ENCODE measurements around the gene PCSK5. TPM values are rescaled to one million over a fixed set of nuclear protein-coding genes. Genes with fewer than 3 reads are reported as not detected.

PCSK5 gene
- total RNA-seq, 2 experiments from 2014 or later = 3.0 to 3.1 TPM

DNA sequence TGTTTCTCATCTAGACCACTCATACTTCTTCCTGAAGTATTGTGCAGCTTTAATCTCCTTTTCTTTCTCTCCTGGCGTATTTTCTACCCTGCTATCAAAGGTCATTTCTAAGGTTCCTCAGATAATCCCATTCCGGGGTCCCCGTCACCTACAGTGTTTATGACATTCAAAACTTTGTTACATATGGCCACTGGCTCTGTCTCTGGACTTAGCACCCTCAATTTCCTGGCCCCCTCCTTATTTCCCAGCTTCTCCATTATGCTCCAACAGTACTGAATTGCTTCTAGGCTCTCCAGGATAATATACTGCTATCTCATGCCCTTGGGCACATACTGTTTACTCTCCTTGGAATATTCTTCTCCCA lies 472.5 kb downstream of the PCSK5 start:
- CTCF ChIA-PET = no interaction called here
- DNase-seq (no peak), ATAC-seq (no peak)
- Mint-ChIP-seq H3K36me3 (ENCODE audit: low read depth) (no peaks in the 10 kb centered on the region), H3K4me3 (no peak overlapping the region), H3K4me1 (no peaks in the 10 kb centered on the region), H3K27me3 (no peaks in the 10 kb centered on the region), H3K9me3 (ENCODE audit: low read depth) (no peaks in the 10 kb centered on the region), H3K27ac (no peak overlapping the region)
- intact Hi-C loops (cut with DNase I, micrococcal nuclease) = no loop called here
- POLR2A ChIA-PET = no interaction called here

GRCh38 chr9:76365028-76365427 lies 474.6 kb downstream of the PCSK5 start:
- no peaks in the 10 kb centered on the region for H3K36me3 Mint-ChIP-seq (ENCODE audit: low read depth)
- H3K27ac Mint-ChIP-seq = no peak overlapping the region
- ChIA-PET POLR2A (no interaction called here), CTCF (no interaction called here)
- no peak for ATAC-seq
- H3K9me3 Mint-ChIP-seq (ENCODE audit: low read depth) = no peaks in the 10 kb centered on the region
- intact Hi-C loops (cut with DNase I, micrococcal nuclease) = no loop called here
- H3K27me3 Mint-ChIP-seq = no peaks in the 10 kb centered on the region
- no peak overlapping the region for H3K4me3 Mint-ChIP-seq
- no peak for DNase-seq
- no peaks in the 10 kb centered on the region for H3K4me1 Mint-ChIP-seq

DNA sequence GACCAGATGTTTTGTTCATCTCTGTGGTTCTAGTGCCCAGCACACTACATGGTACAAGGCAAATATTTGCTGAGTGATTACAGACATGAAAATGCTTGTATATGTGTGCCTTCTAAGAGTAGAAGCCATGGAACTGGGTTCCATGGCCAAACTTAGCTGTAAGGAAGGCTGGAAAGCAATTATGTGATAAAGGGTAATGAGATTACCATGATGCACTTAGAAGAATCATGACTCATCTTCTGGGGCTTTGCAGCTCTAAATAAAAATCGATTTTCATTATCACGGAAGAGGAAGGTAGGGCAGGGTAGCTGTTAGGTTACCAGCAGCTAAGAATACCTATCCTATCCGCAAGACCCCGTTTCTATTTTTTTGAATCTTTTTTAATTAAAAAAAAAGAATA lies 475.8 kb downstream of the PCSK5 start:
- POLR2A ChIA-PET = no interaction called here
- intact Hi-C loops (cut with DNase I, micrococcal nuclease) = no loop called here
- ATAC-seq = no peak
- Mint-ChIP-seq H3K27me3 (no peaks in the 10 kb centered on the region), H3K9me3 (ENCODE audit: low read depth) (no peaks in the 10 kb centered on the region), H3K4me3 (no peak overlapping the region), H3K27ac (no peak overlapping the region), H3K36me3 (ENCODE audit: low read depth) (no peaks in the 10 kb centered on the region), H3K4me1 (no peaks in the 10 kb centered on the region)
- CTCF ChIA-PET = interaction anchor here (0.7 kb wide), 1 partner anchor 53 kb away, joined by 4 read pairs; no protein-coding TSS in a partner anchor
- no peak for DNase-seq

- ATAC-seq = no peak
- POLR2A ChIA-PET = no interaction called here
- H3K4me3 Mint-ChIP-seq = no peak overlapping the region
- H3K27ac Mint-ChIP-seq = no peak overlapping the region
- no peaks in the 10 kb centered on the region for H3K27me3 Mint-ChIP-seq
- CTCF ChIA-PET = interaction anchor here (0.8 to 0.9 kb wide), 2 partner anchors 23 to 25 kb away, joined by 3 read pairs; partner anchors contain the start of gene RFK
- no peaks in the 10 kb centered on the region for H3K36me3 Mint-ChIP-seq (ENCODE audit: low read depth)
- H3K4me1 Mint-ChIP-seq = no peaks in the 10 kb centered on the region
- no peak for DNase-seq
- intact Hi-C loops (cut with DNase I, micrococcal nuclease) = no loop called here
- no peaks in the 10 kb centered on the region for H3K9me3 Mint-ChIP-seq (ENCODE audit: low read depth)
Measured at GRCh38 chr9:76369583-76369982, 479.1 kb downstream of the PCSK5 start.

DNA sequence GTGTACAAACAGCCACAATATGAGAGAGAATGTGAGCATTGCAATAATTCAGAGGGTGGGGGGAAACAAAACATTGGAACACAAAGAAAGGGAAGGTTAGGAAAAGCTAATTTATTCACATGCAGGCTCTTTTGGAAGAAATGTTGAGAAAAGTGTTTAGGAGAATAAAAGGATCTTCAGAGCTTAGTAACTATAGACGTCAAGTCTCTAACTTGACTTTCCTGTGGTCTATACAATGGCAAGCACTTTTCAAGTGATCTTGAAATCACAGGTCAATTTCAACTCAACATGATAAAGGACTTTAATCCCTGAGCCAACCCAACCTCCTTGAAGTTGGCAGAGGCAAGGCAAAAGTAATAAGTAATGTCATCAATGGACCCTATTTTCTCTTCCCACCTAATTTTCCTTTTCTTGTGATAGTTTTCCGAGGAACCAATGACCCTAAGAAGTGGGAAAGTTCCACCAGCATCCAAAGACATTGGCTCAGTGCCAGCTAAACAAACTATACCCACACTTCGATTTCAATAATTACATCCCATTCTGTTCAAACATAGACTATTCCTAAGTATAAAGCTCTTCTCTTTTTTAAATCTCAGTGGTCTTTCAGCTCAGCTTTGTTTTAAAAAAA lies 480.0 kb downstream of the PCSK5 start:
- ATAC-seq = no peak
- ChIA-PET POLR2A (no interaction called here), CTCF (interaction anchor here (0.7 to 0.8 kb wide), 2 partner anchors 18 to 24 kb away, joined by 3 read pairs; partner anchors contain the start of gene RFK)
- H3K4me3 Mint-ChIP-seq = no peak overlapping the region
- no peaks in the 10 kb centered on the region for H3K4me1 Mint-ChIP-seq
- H3K27ac Mint-ChIP-seq = no peak overlapping the region
- intact Hi-C loops (cut with DNase I, micrococcal nuclease) = no loop called here
- DNase-seq = no peak
- H3K9me3 Mint-ChIP-seq (ENCODE audit: low read depth) = no peaks in the 10 kb centered on the region
- no peaks in the 10 kb centered on the region for H3K36me3 Mint-ChIP-seq (ENCODE audit: low read depth)
- H3K27me3 Mint-ChIP-seq = no peaks in the 10 kb centered on the region

DNA sequence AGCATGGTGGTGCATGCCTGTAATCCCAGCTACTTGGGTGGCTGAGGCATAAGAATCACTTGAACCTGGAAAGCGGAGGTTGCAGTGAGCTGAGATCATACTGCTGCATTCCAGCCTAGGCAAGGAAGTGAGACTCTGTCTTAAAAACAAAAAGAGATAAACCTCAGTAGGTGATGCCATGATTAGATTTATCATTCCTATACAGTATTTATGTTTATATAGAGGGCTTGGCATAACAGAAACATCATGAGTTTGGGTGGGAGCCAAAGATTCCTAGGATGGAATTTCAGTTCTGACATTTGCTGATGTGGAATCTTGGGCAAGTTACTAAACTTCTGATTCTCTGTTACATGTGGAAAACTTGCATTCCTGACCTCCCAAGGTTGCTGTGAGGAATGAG lies 481.4 kb downstream of the PCSK5 start:
- ChIA-PET POLR2A (no interaction called here), CTCF (no interaction called here)
- Mint-ChIP-seq H3K27ac (no peak overlapping the region), H3K36me3 (ENCODE audit: low read depth) (no peaks in the 10 kb centered on the region), H3K27me3 (no peaks in the 10 kb centered on the region), H3K4me3 (no peak overlapping the region), H3K9me3 (ENCODE audit: low read depth) (no peaks in the 10 kb centered on the region), H3K4me1 (no peaks in the 10 kb centered on the region)
- intact Hi-C loops (cut with DNase I, micrococcal nuclease) = no loop called here
- DNase-seq = no peak
- no peak for ATAC-seq

DNA sequence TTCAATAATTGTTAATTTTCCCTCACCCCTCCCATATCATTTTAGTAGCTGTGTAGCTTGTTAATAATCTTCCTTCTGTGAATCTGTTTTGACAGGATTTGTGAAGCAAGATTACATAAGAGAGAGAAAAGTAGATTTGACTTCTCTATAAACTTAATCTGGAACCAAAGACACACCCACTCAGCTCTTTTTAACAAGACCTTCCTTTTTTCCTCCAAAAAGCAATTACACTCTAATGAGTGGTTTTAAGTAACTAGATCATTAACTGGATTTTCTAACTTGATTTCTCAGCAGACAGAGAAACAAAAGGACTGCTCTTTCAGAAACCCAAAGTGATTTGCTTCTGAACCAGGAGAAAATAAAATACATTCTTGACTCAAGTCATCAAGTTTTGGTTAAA lies 481.9 kb downstream of the PCSK5 start:
- Mint-ChIP-seq H3K4me1 (no peaks in the 10 kb centered on the region), H3K4me3 (no peak overlapping the region), H3K27ac (no peak overlapping the region), H3K36me3 (ENCODE audit: low read depth) (no peaks in the 10 kb centered on the region), H3K9me3 (ENCODE audit: low read depth) (no peaks in the 10 kb centered on the region), H3K27me3 (no peaks in the 10 kb centered on the region)
- ATAC-seq (no peak), DNase-seq (no peak)
- POLR2A ChIA-PET = no interaction called here
- CTCF ChIA-PET = no interaction called here
- intact Hi-C loops (cut with DNase I, micrococcal nuclease) = no loop called here

DNA sequence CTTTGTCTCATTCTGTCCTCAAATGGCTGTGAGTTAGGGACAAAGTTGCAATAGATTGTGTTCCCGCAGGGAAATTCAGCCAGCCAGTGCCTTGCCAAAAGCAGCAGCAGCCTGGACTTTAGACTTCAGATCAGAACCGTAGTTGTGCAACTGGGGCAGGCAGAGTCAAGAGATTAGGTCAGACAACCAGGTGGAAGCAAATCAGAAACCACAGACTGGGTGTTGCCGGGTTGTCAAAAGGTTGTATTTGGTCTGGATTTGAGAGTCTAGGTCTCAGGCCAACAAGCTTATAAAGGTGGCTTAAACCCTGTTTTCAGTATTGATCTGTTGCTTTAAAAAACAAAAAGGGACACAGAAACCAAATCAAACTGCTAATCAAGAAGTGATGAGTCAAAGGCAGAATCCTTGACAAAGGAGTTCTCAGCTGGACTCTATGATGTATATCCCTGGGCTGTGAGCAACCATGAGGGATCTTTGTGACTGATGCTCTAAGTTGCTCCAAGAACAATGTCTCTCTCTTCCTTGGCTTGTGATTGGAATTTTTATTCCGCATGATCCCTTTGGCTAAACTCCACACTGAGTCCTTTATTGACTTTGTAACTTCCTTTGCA lies 482.8 kb downstream of the PCSK5 start:
- ChIA-PET POLR2A (no interaction called here), CTCF (interaction anchor here (0.5 kb wide), 1 partner anchor 785 kb away, joined by 4 read pairs; no protein-coding TSS in a partner anchor)
- no peak overlapping the region for H3K27ac Mint-ChIP-seq
- DNase-seq (no peak), ATAC-seq (no peak)
- H3K27me3 Mint-ChIP-seq = no peaks in the 10 kb centered on the region
- H3K4me3 Mint-ChIP-seq = no peak overlapping the region
- H3K9me3 Mint-ChIP-seq (ENCODE audit: low read depth) = no peaks in the 10 kb centered on the region
- intact Hi-C loops (cut with DNase I, micrococcal nuclease) = no loop called here
- no peaks in the 10 kb centered on the region for H3K36me3 Mint-ChIP-seq (ENCODE audit: low read depth)
- no peaks in the 10 kb centered on the region for H3K4me1 Mint-ChIP-seq

DNA sequence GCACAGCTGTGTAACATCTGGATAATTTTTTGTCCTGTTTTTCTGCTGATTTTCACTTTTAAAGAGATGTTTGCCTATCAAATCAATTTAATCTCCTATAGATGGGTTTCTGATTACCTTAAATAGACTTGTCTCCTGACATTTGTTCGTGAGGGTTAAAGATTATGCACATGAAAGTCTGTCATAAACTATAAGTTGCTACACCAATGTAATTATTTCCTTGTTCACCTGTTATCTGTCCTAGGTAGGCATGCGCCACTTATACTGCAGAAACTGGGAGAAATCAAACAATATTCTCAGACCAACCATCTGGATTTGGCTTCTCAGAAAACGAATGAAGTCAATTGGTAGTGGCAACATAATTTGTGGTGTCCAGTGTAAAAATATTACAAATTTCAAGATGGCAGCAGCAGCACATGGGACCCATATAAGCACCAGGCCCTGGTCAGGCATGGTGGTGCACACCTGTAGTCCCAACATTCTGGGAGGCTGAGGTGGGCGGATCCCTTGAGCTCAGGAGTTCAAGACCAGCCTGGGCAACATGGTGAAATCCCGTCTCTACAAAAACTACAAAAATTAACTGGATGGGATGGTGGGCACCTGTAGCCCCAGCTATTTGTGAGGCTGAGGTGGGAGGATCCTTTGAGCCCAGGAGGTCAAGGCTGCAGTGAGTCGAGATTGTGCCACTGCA lies 483.5 kb downstream of the PCSK5 start:
- Mint-ChIP-seq H3K4me3 (no peak overlapping the region), H3K36me3 (ENCODE audit: low read depth) (no peaks in the 10 kb centered on the region), H3K27ac (no peak overlapping the region), H3K27me3 (no peaks in the 10 kb centered on the region), H3K4me1 (no peaks in the 10 kb centered on the region), H3K9me3 (ENCODE audit: low read depth) (no peaks in the 10 kb centered on the region)
- intact Hi-C loops (cut with DNase I, micrococcal nuclease) = no loop called here
- no peak for ATAC-seq
- no peak for DNase-seq
- ChIA-PET CTCF (no interaction called here), POLR2A (no interaction called here)

GRCh38 chr9:76374783-76375559 lies 484.5 kb downstream of the PCSK5 start:
- H3K4me3 Mint-ChIP-seq = no peak overlapping the region
- H3K36me3 Mint-ChIP-seq (ENCODE audit: low read depth) = no peaks in the 10 kb centered on the region
- H3K27ac Mint-ChIP-seq = no peak overlapping the region
- intact Hi-C loops (cut with DNase I, micrococcal nuclease) = no loop called here
- ChIA-PET POLR2A (no interaction called here), CTCF (interaction anchor here (0.7 kb wide), 2 partner anchors 203 to 263 kb away, joined by 3 read pairs; no protein-coding TSS in a partner anchor)
- H3K4me1 Mint-ChIP-seq = no peaks in the 10 kb centered on the region
- no peaks in the 10 kb centered on the region for H3K9me3 Mint-ChIP-seq (ENCODE audit: low read depth)
- no peak for ATAC-seq
- DNase-seq = no peak
- no peaks in the 10 kb centered on the region for H3K27me3 Mint-ChIP-seq

GRCh38 chr9:76377791-76378190 lies 487.3 kb downstream of the PCSK5 start:
- intact Hi-C loops (cut with DNase I, micrococcal nuclease) = no loop called here
- Mint-ChIP-seq H3K9me3 (ENCODE audit: low read depth) (no peaks in the 10 kb centered on the region), H3K36me3 (ENCODE audit: low read depth) (no peaks in the 10 kb centered on the region), H3K4me3 (no peak overlapping the region), H3K27me3 (no peaks in the 10 kb centered on the region), H3K4me1 (no peaks in the 10 kb centered on the region), H3K27ac (no peak overlapping the region)
- ChIA-PET CTCF (interaction anchor here (0.5 kb wide), 1 partner anchor 16 kb away, joined by 3 read pairs; the partner anchor contains the start of gene RFK), POLR2A (no interaction called here)
- no peak for DNase-seq
- ATAC-seq = no peak

Measured in activated CD4-positive, alpha-beta T cell treated with anti-CD3 and anti-CD28 coated beads for 36 hours (primary cell).